Inflammatory macrophage (primary cell): ENCODE results near the gene S100A2.
"Not testable (repeated sequence)": the region's sequence is repeated elsewhere in the genome, so short reads cannot be mapped to it uniquely, and the experiment has no call there.

Source experiments
- DNase-seq, 2 donors: peaks; one replicate each; pipeline ENCODE4 v3.0.0-alpha.2; 2020 to 2022

Gene S100A2

GRCh38 chr1:153562021-153562420, 3.6 kb downstream of the S100A2 start:
- not testable (repeated sequence) for DNase-seq

- no peak for DNase-seq
Measured at GRCh38 chr1:153561466-153561985, 4.1 kb downstream of the S100A2 start.

- DNase-seq, result no peak
Measured at GRCh38 chr1:153560771-153561465, 4.7 kb downstream of the S100A2 start.

GRCh38 chr1:153560241-153560640, 5.4 kb downstream of the S100A2 start:
- no peak for DNase-seq

- no peak for DNase-seq
Measured at GRCh38 chr1:153557877-153558276, 7.8 kb downstream of the S100A2 start.

GRCh38 chr1:153556348-153556747, 9.3 kb downstream of the S100A2 start:
- DNase-seq, result no peak

GRCh38 chr1:153553830-153554541, 11.7 kb downstream of the S100A2 start:
- no peak for DNase-seq

- DNase-seq, result no peak
Measured at GRCh38 chr1:153553096-153553495, 12.5 kb downstream of the S100A2 start.

- DNase-seq, result no peak
Measured at GRCh38 chr1:153552335-153552734, 13.3 kb downstream of the S100A2 start.

- peak; percentile 74 to 75 for DNase-seq
Measured at GRCh38 chr1:153550827-153551500, 14.7 kb downstream of the S100A2 start.

- no peak for DNase-seq
Measured at GRCh38 chr1:153550398-153550758, 15.3 kb downstream of the S100A2 start.

- DNase-seq, result no peak
Measured at GRCh38 chr1:153549741-153550397, 15.8 kb downstream of the S100A2 start.

GRCh38 chr1:153548722-153549688, 16.6 kb downstream of the S100A2 start, which contains the start of gene S100A3:
Gene S100A3, minus strand, starts transcription at chr1:153549258. Its CDS starts 773 bp downstream, at chr1:153548485.
- peak; percentile 58 to 60 for DNase-seq

- DNase-seq, result peak; percentile 42 to 47
Measured at GRCh38 chr1:153547560-153548551, 17.8 kb downstream of the S100A2 start.

- DNase-seq, result no peak
Measured at GRCh38 chr1:153546796-153547559, 18.7 kb downstream of the S100A2 start.

GRCh38 chr1:153546371-153546770, 19.3 kb downstream of the S100A2 start:
- no peak for DNase-seq

GRCh38 chr1:153545067-153546055, 20.3 kb downstream of the S100A2 start, which contains the start of gene S100A4:
Gene S100A4, minus strand, starts transcription at chr1:153545806. Its CDS starts 1,012 bp downstream, at chr1:153544794.
- DNase-seq, result peak; percentile 82 to 91
